HTERT RPE-1 (cell line): Measurements from ENCODE around the gene APOL2.
"Not testable (repeated sequence)": the region's sequence is repeated elsewhere in the genome, so short reads cannot be mapped to it uniquely, and the experiment has no call there.

Experiments
- in situ Hi-C: fragments of 300-500 bp; cut with MboI; formaldehyde crosslinking; loops from 4 replicates; pipeline ENCODE4 v1.14.3; 2020; ENCODE audit warnings: low sequenced_read_pairs

The APOL2 gene

DNA sequence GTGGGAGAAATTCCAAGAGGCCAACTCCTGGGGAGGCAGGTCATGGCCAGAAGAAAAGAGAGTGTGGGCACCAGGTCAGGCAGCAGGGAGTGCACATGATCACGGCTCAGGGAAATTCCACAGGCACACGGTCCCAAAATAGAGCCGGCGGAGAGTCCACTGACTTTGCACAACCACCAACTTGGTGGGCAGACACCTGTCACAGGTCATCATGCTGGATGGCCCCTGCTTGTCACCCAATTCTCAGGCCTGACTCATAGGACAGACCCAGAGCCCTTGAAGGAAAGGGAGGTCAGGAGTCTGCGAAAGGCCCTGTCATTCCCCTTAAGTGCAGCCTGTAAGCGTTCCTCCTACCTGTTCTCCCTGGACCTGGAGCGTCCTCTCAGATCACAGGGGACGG lies 15.8 kb downstream of the APOL2 start:
- in situ Hi-C loops: no loop called here

DNA sequence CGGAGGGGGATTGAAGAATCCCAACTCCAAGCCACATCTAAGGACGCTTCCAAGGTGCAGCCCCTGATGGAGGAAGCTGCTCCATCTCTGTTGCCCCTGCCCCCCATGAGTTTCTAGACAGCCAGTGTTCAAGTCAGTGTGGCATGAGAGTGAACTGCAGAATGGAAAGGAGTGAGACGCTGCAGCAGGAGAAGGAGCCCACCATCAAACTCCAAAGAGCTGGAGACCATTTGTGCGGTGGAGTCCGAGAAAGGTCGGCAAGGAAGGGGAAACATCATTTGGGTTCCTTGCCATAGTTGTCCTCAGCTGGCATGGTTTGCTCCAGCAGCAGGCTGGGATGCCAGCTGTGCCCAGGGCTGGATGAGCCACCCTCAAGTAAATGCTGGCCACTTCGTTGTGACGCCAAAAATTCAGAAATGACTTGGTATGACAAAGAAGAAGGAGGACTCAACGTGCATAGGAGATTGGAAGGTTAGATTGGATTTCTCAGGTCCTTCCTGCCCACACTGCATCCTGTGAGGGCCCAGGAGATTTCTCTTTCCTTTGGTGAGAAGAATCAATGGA lies 16.4 kb downstream of the APOL2 start:
- in situ Hi-C loops: no loop called here

DNA sequence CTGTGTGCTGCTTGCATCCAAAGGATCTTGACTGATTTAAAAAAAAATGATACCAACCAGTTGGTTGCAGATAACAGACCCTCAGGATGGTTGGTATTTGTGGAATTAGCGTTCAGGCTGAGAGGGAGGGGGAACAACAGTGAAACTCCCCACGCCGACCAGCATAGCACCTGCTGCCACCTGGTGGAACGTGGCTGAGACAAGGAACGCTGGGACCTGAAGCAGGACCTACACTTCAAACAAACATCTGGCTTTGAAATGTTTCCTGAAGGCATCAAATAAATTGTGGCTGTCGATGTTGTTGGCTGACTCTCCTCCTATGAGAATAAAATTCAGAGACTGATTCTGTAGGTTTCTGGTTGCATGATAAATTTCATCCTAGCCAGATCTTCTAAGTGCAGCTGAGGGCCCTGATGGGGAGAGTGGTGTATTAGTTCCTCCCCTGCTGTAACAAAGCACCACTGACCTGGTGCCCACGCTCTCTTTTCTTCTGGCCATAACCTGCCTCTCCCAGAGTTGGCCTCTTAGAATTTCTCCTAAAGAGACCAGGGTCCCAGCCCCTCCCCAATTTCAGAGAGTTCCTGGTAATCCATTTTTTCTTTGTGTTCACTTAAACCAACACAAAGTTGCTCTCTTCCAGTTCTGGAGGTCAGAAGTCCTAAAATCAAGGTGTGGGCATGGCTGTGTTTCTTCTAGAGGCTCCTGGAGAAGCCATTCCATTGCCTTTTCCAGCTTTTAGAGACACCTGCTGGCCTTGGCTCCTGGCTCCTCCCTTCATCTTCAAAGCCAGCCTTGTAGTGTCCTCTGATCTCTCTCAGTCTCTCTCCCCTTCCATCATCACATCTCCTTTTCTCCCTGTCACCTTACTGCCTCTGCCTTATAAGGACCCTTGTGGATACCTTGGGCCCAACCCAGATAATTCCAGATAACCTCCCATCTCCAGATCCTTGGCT lies 17.3 kb downstream of the APOL2 start:
- in situ Hi-C loops: no loop called here

DNA sequence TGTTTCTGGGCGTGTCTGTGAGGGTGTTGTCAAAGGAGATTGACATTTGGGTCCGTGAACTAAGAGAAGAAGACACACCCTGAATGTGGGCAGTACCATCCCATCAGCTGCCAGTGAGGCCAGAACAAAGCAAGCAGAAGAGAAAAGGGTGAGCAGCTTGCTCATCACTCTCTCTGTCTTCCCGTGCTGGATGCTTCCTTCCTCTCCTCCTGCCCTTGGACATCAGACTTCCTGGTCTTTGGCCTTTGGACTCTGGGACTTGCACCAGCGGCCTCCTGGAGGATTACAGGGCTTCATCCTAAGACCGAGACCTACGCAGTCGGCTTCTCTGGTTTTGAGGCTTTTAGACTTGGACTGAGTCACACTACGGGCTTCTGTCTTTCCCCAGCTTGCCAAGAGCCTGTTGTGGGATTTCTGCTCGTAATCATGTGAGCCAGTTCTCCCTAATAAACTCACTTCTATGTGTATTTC lies 18.8 kb downstream of the APOL2 start:
- in situ Hi-C loops: no loop called here

DNA sequence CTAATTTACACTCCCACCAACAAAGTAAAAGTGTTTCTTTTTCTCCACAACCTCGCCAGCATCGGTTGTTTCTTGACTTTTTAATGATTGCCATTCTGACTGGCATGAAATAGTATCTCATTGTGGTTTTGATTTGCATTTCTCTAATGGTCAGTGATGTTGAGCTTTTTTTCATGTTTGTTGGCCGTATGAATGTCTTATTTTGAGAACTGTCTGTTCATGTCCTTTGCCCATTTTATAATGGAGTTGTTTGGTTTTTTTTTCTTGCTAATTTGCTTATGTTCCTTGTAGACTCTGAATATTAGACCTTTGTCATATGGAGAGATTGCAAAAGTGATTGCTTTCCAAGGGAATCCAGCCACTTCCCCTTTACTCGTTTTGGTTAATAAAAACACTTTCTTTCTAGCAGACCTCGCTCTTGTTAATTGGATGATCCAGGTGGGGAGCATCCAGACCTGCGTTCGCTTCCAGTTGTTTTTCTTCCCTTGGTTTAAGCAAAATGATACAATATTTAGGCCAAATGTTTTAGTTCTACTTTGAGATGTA lies 20.6 kb downstream of the APOL2 start:
- in situ Hi-C loops: no loop called here

DNA sequence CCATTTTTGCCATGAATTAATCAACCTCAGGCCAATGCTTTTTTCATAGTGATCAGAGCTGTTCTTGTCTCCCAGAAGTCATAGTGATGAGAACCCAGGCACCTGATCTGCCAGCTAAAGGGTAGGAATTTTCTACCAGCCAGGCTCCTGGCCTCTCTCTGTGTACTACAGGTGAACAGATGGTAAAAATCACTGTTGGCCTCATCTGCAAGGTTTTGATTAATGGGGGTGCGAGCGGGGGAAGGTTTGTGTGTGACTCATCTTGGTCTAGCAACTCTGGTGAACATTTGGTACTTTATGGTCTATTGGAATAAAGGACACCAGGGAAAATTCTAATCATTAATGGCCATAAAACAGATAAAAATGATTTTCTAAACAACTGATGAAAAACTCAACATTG lies 23.3 kb downstream of the APOL2 start:
- in situ Hi-C loops: no loop called here

DNA sequence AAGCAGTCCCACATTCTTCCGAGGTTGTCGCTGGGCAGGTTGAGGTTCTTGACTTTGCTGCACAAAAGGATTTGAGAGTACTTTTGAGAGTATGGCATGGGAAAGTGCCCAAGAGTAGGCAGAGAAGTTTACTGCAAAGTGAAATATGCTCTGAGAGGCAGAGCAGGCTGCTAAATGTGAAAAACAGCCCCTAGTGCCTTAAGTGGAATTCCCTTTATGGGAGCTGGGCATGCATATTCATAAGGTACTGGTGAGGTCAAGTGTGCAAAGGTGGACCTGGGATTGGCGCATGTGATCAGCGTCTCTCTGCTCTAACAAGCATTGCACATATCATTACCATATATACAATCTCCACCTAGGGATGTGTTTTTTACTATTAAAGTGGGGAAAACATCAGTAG lies 25.7 kb downstream of the APOL2 start:
- in situ Hi-C loops: no loop called here

DNA sequence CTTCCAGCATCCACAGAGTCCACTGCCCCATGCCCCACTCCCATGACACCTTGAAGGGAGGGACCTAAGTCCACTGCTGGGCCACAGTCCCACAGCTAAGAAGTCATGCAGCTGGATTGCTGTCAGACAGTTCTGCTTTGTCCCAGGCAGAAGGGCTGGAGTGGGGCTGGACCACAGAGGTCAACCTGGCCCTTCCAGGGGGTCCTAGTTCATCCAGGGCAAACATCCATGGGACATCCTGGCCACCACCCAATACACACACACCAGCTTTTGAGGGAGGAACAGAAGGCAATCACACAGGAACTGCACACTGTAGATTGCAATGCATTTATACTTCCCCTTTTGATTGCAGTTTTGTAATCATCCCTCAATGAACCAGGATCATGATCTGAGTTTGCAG lies 26.4 kb downstream of the APOL2 start:
- in situ Hi-C loops: no loop called here

DNA sequence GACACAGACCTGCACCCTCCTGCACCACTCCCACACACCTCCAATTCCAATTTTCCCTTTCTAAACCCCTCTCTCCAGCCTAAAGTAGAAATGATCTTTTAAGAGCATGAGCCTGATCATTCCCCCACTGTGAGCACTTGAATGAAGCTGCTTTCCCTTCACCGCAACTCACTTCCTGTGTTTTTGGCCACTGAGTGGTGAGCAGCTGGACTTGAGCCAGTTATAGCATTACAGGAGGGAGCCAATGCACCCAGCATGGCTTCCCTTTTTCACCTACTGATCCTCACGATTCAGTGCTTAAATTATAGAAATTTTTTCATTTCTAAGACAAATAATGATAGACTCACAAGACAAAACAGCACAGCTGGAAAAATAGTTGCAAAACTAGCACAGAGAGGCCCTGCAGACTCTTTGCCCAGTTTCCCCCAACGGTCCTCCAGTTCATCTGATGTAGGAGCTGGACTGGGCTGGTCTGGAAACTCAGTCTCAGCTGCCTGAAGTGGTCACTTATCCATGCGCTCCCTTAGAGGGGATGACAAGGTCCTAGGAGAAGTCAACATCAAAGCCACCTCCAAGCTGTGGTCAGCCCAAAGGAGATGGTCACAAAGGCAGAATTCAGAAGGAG lies 28.0 kb downstream of the APOL2 start:
- in situ Hi-C loops: no loop called here

DNA sequence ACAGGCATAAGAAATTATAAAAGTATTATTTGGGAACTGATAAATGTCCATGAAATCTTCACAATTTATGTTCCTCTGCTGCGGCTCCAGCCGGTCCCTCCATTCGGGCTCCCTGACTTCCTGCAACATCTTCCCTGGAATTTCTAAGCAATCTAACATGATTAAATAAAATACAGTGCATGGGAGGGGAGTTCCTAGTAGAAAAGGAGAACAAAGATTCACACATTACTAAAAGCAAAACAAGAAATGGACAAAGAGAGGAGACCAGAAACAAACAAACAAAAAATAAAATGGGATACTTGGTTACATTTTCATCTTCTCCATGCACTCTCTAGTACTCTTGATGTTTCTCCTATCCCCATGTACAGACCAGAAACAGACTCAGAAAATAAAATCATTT lies 29.1 kb downstream of the APOL2 start:
- in situ Hi-C loops: no loop called here

DNA sequence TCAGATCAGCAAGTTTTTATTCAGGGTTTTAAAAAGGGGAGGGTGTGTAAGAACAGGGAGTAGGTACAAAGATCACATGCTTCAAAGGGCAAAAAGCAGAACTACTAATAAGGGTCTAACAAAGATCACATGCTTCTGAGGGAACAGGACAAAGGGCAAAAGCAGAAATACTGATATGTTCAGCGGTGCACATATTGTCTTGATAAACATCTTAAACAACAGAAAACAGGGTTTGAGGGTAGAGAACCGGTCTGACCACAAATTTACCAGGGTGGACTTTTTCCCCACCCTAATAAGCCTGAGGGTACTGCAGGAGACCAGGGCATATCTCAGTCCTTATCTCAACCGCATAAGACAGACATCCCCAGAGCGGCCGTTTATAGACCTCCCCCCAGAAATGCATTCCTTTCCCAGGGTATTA lies 29.8 kb downstream of the APOL2 start:
- in situ Hi-C loops: not testable (repeated sequence)

DNA sequence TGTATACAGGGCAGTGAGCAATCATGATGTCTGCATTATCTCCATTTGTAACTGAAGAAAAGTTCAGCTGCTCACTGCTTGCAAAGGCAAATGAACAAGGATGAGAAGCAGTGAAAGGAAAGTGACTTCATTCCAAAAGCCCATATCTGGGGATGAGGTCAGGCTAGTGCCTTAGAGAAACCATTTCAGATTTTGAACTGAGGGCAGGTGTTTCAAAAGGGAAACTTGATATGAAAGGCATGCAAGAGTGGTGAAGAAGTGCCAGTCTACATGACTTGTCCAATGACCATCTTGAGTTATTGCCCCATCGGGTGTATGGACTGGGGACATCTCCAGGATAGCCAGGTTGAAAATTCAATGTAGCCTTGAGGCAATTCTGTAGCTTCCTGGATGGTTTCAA lies 30.4 kb downstream of the APOL2 start:
- in situ Hi-C loops: no loop called here

DNA sequence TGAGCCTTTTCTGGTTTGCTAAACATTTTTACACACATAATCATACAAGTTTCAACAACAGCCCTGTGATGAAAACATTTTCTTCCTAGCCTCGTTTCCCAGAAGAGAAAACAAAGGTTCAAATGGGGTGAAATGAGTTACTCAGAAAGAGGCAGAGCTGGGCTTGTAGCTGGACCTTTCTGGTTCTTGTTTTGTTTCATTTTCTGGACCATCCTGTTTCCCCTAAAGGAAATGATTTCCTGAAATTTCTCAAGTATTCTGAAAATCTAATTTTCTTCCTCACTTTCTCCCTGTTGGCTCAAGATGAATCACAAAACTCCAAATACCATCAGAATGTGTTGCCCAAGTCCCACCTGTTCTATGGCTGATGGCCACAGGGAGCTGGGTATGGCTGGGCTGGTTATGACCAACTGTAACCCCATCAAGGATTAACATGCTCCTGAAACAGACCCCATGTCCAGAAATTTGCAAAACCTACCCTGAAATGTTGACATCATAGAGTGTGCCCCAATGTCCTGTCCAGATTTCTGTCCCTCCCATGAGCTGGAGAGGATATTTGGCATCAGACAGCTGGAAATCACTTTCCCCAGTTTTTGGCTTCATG lies 31.1 kb downstream of the APOL2 start:
- in situ Hi-C loops: no loop called here

DNA sequence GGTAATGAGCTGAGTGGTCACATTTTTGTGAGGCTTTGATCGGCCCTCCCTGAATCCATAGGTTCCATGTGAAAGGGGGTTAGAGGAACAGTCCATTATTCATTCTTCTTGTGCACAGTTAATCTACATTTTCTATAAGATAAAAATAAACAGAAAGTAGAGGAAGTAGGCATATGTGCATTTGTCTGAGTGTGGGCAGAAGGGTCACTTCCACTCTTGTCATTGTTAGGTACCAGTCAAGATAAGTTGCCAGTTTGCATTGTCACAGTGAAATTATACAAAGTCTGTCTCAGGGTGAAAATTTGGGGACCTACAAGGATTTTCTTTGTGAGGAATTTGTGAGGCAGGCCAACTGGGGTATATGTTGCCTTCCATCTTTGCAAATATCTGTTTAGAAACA lies 33.1 kb downstream of the APOL2 start:
- in situ Hi-C loops: no loop called here

DNA sequence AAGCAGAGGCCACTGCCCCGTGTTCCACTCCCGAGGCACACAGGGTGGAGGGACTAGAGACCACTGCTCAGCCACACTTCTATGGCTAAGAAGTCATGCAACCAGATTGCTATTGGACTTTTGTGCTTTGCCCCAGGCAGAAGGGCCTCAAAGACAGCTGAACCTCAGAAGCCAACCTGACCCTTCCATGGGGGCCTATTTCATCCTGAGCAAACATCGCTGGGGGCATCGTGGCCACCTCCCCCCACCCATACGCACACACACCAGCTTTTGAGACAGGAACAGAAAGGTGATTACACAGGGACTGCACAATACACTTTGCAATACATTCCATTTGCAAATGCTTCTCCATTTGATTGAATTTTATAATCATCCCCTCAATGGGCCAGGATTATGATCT lies 33.8 kb downstream of the APOL2 start:
- in situ Hi-C loops: not testable (repeated sequence)

DNA sequence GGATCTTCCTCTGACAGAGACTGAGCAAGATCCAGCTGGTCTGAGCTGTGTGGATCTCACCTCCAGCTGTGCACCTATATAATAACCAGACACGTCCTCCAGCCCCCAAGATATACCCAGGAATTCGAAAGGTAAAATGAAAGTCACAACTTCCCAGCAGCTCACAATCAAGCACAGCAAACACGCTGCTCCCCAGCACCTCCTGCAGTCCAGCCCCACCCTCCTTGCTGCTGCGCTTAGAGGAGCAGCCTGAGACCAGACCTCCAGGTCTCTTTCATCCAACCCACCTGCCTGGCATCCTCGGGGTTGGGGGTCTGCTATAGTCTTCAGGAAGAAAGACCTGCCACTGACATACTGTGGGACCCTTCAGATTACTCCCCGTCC lies 34.7 kb downstream of the APOL2 start:
- in situ Hi-C loops: no loop called here

DNA sequence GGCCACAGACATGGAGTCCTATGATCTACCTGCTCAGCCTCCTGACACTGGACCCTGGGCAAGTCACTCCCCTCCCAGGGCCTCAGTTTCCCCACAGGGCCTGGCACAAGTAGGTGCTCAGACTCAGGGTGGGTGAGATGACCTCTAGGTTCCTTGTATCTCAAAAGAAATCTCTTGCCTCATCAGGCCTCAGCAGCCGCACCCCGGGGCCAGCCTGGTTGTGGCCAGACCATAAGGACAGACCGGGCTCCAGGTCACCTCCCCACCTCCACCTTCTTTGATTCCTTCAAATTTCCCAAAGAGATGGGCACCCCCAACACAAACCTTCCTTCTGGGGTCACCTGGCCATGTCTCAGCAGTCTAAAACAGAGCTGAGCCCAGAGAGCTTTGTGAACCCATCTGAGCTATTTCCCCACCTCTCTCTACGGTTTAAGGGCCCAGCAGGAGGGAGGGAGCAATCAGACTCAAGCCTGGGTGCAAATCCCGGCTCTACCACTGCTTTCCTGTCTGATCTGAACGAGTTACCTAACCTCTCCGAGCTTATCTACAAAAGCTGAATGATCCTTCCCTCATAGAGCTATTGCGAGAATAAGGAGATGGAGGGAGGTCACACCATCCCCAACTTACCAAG lies 35.2 kb downstream of the APOL2 start:
- in situ Hi-C loops: no loop called here

DNA sequence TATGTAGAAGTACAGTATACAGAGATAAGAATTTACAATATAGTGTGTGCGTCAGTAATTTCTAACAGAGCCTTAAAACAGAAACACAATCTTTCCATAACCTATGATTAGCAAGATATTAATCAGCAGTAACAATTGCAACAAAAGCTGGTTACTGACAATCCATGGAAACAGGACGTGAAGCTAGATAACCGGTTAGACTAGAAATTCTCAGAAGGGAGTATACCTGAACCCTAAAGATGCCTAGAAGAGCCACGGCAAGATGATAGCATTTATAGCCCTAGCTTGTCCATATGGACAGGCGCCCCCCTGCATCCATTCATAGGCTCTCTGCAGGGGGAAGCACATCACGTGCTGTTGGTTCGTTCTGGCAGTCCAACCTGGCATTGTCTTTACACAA lies 35.9 kb downstream of the APOL2 start:
- in situ Hi-C loops: not testable (repeated sequence)

DNA sequence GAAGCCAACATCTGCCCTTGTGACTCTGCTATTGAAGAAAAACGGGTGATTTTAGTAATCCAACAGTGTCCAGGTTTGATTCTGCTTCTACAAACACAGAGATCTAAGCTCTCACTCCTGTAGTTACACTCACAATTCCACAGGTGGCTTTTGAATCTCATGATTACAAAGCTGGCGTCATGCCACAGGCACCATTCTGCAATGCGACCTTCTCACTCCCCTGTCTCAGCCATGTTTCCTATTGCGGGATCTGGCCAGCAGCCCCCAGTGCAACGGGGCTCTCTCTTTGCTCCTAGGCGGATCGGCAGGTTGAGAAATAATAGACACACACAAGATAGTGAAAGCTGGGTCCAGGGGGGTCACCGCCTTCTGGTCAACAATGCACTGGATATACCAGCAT lies 36.4 kb downstream of the APOL2 start:
- in situ Hi-C loops: not testable (repeated sequence)

DNA sequence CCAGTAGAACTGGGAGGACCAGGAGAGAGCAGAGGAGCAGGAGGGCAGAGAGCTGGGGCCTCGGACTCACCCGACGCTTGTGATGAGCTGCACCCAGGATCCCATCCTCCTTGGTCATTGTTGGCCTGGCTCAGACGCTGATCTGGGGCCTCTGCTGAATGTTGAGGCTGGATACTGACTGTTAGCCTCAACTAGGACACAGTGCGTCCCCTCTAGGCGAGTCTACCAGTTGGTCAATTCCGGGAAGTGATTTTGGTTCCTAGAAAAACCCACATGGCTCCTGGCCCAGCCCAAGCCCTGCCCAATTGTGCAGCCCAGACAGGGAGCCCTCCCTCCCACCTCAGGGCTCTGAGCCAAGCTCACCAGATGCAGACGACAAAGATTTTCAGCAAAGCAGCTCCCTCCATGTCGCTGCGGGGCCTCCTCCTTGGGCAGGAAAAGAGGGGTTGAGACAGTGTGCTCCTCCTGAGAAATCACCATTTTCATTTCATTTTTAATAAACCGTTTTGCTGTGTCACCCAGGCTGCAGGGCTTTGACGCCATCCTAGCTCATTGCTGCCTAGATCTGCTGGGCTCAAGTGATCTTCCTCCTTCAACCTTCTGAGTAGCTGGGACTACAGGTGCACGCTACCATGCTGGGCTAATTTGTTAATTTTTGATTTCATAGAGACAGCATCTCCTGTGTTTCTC lies 37.6 kb downstream of the APOL2 start, which contains the start of gene APOL4:
Gene APOL4, minus strand, starts transcription at position 180 of the 690 bp plus-strand sequence. Its CDS starts 75 bp downstream, at position 105.
- in situ Hi-C loops: no loop called here
